PC-3 (cell line): ENCODE data around the gene ATXN7L1. TPM values are rescaled to one million over a fixed set of nuclear protein-coding genes. Genes with fewer than 3 reads are reported as not detected.

Experiments
- ATAC-seq: fragments of 200-7000 bp; cut with Tn5 transposase; 2 replicates; pipeline ENCODE4 v1.9.1; 2020; ENCODE audit warnings: mild to moderate bottlenecking, moderate library complexity
- BruUV-seq: library from RNA; stranded (reverse); fragments of 400-500 nt; replicated peaks from 2 replicates; lab custom pipeline; 2021; lab: Mats Ljungman, UMichigan
- CTCF ChIA-PET: fragments of 300-600 bp; sonication (Branson Sonifier 250); formaldehyde crosslinking; loops from one replicate; lab custom pipeline; 2022; ENCODE audit warnings: antibody characterized with exemption; lab: Charles Lee
- POLR2A ChIA-PET: fragments of 300-600 bp; sonication (Branson Sonifier 250); formaldehyde crosslinking; loops from one replicate; lab custom pipeline; 2022; ENCODE audit warnings: antibody characterized with exemption; ENCODE audit not compliant: unreplicated experiment; lab: Charles Lee
- DNase-seq: peaks from one replicate; pipeline ENCODE4 v3.0.0-alpha.2; 2015
- H2AFZ ChIP-seq: fragments of 300-600 bp; sonication (generic); 2 replicates; pipeline ENCODE4 v1.6.0; 2016; ENCODE audit warnings: antibody characterized with exemption, low read length
- H3F3A ChIP-seq: fragments of 300-600 bp; sonication (generic); one replicate; pipeline ENCODE4 v1.6.0; 2017; ENCODE audit warnings: antibody characterized with exemption, low read length, control low read depth, mild to moderate bottlenecking; ENCODE audit not compliant: unreplicated experiment
- H3K27ac ChIP-seq: fragments of 300-600 bp; sonication (generic); 2 replicates; pipeline ENCODE4 v1.5.1; 2016; ENCODE audit warnings: mild to moderate bottlenecking, low read length
- H3K27me3 ChIP-seq: fragments of 300-600 bp; sonication (generic); 2 replicates; pipeline ENCODE4 v1.6.1; 2016; ENCODE audit warnings: low read length, mixed read lengths
- H3K36me3 ChIP-seq: fragments of 300-600 bp; sonication (generic); 2 replicates; pipeline ENCODE4 v1.6.1; 2016; ENCODE audit warnings: low read depth, mixed run types, low read length, mixed read lengths
- H3K4me1 ChIP-seq: fragments of 300-600 bp; sonication (generic); 2 replicates; pipeline ENCODE4 v1.5.1; 2016; ENCODE audit warnings: low read length; ENCODE audit not compliant: insufficient read depth
- H3K4me2 ChIP-seq: fragments of 300-600 bp; sonication (generic); 2 replicates; pipeline ENCODE4 v1.6.0; 2016; ENCODE audit warnings: low read length
- H3K4me3 ChIP-seq: fragments of 300-600 bp; sonication (generic); 2 replicates; pipeline ENCODE4 v1.5.1; 2016; ENCODE audit warnings: mild to moderate bottlenecking, low read length, mixed read lengths
- H3K79me2 ChIP-seq: fragments of 300-600 bp; sonication (generic); 2 replicates; pipeline ENCODE4 v1.6.1; 2017; ENCODE audit warnings: low read length, mixed read lengths
- H3K9ac ChIP-seq: fragments of 300-600 bp; sonication (generic); 2 replicates; pipeline ENCODE4 v1.6.0; 2016; ENCODE audit warnings: mild to moderate bottlenecking, low read length
- H3K9me2 ChIP-seq: fragments of 300-600 bp; sonication (generic); replicated peaks from 2 replicates; pipeline ENCODE4 v1.6.1; 2016; ENCODE audit warnings: mixed run types, low read length, mixed read lengths
- H3K9me3 ChIP-seq: fragments of 300-600 bp; sonication (generic); 2 replicates; pipeline ENCODE4 v1.6.1; 2016; ENCODE audit warnings: low read length, mixed read lengths
- H4K20me1 ChIP-seq: fragments of 300-600 bp; sonication (generic); 2 replicates; pipeline ENCODE4 v1.6.1; 2016; ENCODE audit warnings: low read length, mixed read lengths
- EZH2 ChIP-seq: fragments of 300-600 bp; sonication (generic); IDR thresholded peaks from one replicate; pipeline ENCODE4 v1.6.1; 2017; ENCODE audit warnings: antibody characterized with exemption, mild to moderate bottlenecking, low read length; ENCODE audit not compliant: unreplicated experiment
- EZH2phosphoT487 ChIP-seq: fragments of 300-600 bp; sonication (generic); IDR thresholded peaks from 2 replicates; pipeline ENCODE4 v1.6.1; 2018; ENCODE audit warnings: mild to moderate bottlenecking, antibody characterized with exemption, low read length, borderline replicate concordance
- intact Hi-C: fragments of 100-400 bp; cut with micrococcal nuclease; formaldehyde crosslinking; loops from 2 replicates; pipeline ENCODE4 v1.9.0; 2023
- total RNA-seq: library from RNA; depleted of rRNA; stranded (reverse); fragments of >200 nt; gene quantifications from 2 replicates; pipeline ENCODE4 v1.2.3, GENCODE V29; 2014
- TF ChIP-seq, protein P1 (sequence below): fragments of 300-600 bp; sonication (generic); conservative IDR thresholded peaks from 2 replicates; pipeline ENCODE4 v1.5.1; 2017; ENCODE audit warnings: antibody characterized with exemption, low read depth, mild to moderate bottlenecking, low read length

Gene ATXN7L1
- total RNA-seq, 1 experiment from 2014 or later: 16.0 TPM

DNA sequence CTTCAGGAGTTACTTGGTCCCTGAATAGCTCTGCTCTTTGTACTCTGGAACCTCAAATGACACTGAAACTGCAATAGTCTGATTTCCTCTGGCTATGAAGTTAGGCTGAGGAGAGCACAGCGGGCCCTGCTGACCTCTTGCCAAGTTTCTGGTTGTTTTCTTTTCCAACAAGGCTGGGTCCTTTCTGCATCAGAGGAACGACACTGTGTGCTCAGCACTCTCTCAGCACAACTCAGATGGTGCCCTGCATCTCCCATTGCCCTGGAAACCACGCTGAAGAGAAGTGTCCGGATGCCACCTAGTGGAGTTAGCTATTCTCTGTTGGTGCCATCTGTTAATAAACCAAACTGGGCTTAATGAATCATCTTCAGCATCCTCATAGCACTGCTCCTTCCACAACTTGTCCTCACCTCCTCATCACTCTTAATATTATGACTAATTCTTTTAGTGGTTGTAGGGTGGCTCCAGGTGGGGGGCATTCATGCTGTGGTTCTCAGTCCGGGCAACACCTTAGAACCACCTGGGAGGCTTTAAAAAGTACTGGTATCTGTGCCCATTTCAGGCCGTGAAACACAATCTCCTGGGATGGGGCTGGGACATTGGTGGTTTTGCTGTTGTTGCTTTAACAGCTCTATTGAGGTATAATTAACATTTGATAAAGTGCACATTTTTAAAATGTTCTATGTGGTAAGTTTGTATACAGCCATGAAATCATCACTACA lies 286.9 kb downstream of the ATXN7L1 start:
- no peaks in the 10 kb centered on the region for H3K36me3 ChIP-seq
- intact Hi-C loops: loop anchor here (1.0 to 10.0 kb wide), 5 partner anchors 57 to 587 kb away; partner anchors contain the start of gene RINT1
- no TSS peak for BruUV-seq
- ChIA-PET POLR2A (interaction anchor here (0.6 kb wide), 1 partner anchor 461 kb away, joined by 3 read pairs; no protein-coding TSS in a partner anchor), CTCF (interaction anchor here (0.5 to 1.3 kb wide), 8 partner anchors 9 to 769 kb away, joined by 3 to 14 read pairs (median 3); no protein-coding TSS in a partner anchor)
- no peak overlapping the region for H3K4me2 ChIP-seq
- H3F3A ChIP-seq: no peaks in the 10 kb centered on the region
- no peak overlapping the region for H3K4me3 ChIP-seq
- H2AFZ ChIP-seq: no peak overlapping the region
- no peak overlapping the region for H3K27ac ChIP-seq
- no peaks in the 10 kb centered on the region for H3K4me1 ChIP-seq
- H3K79me2 ChIP-seq: no peaks in the 10 kb centered on the region
- no peaks in the 10 kb centered on the region for H3K27me3 ChIP-seq
- no peaks in the 10 kb centered on the region for H3K9me3 ChIP-seq
- no peak for TF ChIP-seq EZH2phosphoT487
- TF ChIP-seq, protein P1, sequence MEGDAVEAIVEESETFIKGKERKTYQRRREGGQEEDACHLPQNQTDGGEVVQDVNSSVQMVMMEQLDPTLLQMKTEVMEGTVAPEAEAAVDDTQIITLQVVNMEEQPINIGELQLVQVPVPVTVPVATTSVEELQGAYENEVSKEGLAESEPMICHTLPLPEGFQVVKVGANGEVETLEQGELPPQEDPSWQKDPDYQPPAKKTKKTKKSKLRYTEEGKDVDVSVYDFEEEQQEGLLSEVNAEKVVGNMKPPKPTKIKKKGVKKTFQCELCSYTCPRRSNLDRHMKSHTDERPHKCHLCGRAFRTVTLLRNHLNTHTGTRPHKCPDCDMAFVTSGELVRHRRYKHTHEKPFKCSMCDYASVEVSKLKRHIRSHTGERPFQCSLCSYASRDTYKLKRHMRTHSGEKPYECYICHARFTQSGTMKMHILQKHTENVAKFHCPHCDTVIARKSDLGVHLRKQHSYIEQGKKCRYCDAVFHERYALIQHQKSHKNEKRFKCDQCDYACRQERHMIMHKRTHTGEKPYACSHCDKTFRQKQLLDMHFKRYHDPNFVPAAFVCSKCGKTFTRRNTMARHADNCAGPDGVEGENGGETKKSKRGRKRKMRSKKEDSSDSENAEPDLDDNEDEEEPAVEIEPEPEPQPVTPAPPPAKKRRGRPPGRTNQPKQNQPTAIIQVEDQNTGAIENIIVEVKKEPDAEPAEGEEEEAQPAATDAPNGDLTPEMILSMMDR: peak; percentile 95
- no peaks in the 10 kb centered on the region for H4K20me1 ChIP-seq
- H3K9me2 ChIP-seq: no peaks in the 10 kb centered on the region
- peak; percentile 92 for DNase-seq
- H3K9ac ChIP-seq: no peak overlapping the region
- ATAC-seq: peak; percentile 99

DNA sequence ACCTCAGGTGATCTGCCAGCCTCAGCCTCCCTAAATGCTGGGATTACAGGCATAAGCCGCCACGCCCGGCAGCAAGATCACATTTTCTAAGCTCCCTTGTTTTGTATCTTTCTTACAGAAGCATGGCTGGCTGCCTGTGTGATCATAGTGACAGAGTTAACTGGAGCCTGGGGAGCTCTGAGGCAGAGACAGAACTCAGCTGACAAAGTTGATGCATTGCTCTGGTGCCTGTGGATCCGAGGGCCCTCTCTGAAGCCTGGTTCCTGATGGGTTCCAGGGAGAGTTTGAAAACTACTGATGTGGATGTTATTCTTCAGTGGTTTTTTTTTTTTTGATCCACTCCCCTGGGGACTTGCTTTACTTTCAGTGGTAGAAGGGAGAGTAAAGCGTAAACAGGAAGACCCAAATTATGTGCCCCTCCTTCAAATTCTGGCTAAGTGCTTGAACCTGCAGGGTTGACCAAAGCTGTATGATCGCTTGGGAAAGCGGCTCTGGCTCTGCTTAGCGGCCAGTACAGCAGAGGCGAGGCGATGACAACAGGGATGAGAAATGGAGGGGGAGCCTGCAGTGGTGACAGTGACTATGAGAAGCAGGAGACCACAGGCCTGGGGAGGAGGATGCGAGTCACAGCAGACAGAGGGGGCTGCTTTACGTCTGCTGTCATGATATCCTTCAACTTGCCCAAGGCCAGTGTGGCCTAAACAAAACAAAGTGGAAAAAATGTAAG lies 288.3 kb downstream of the ATXN7L1 start:
- intact Hi-C loops: loop anchor here (2.0 to 10.0 kb wide), 3 partner anchors 55 to 589 kb away; partner anchors contain the start of gene RINT1

More for the DNA sequence above, 288.3 kb downstream of the ATXN7L1 start:
- Histone ChIP-seq H3K9me2 (no peaks in the 10 kb centered on the region), H3K9me3 (no peaks in the 10 kb centered on the region), H3K27ac (no peak overlapping the region), H3K4me2 (no peak overlapping the region), H2AFZ (no peak overlapping the region), H3K36me3 (no peaks in the 10 kb centered on the region), H3K9ac (no peak overlapping the region), H3K79me2 (no peaks in the 10 kb centered on the region), H4K20me1 (no peaks in the 10 kb centered on the region), H3K27me3 (no peaks in the 10 kb centered on the region), H3K4me1 (no peaks in the 10 kb centered on the region), H3F3A (no peaks in the 10 kb centered on the region), H3K4me3 (no peak overlapping the region)
- no peak for DNase-seq
- no TSS peak for BruUV-seq
- TF ChIP-seq, protein P1: no peak
- TF ChIP-seq EZH2phosphoT487 (no peak), EZH2 (no peak)
- CTCF ChIA-PET: no interaction called here
- ATAC-seq: no peak
- POLR2A ChIA-PET: no interaction called here
